Cerebellar cortex (tissue), 1 donor: ENCODE data around the gene POLR2E.

Experiments
- DNase-seq: peaks from one replicate; pipeline ENCODE4 v3.0.0-alpha.2; 2015; ENCODE audit warnings: low spot score

Gene POLR2E

GRCh38 chr19:1063909-1064660 lies 31.1 kb downstream of the POLR2E start:
- DNase-seq = no peak

DNA sequence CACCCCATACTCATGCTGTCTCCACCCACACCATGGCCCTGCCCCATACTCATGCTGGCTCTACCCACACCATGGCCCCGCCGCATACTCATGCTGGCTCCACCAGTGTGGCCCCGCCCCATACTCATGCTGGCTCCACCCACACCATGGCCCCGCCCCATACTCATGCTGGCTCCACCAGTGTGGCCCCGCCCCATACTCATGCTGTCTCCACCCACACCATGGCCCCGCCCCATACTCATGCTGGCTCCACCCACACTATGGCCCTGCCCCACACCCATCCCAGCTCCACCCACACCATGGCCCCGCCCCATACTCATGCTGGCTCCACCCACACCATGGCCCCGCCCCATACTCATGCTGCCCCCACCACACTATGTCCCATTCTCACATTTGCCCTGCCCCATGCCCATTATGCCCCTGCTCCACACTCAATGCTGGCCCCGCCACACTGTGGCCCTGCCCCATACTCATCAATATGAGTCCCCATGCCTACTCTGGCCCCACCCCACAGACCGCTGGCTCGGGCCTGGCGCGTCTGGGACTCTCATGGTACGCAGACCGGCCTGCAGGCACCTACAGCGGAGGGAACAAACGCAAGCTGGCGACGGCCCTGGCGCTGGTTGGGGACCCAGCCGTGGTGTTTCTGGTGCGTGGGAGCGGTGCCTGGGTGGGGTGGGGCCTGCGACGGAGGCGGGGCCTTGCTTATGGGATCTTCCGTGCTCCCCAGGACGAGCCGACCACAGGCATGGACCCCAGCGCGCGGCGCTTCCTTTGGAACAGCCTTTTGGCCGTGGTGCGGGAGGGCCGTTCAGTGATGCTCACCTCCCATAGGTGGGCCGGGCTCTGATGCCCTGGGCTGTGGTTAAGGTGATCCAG lies 31.9 kb downstream of the POLR2E start:
- no peak for DNase-seq

DNA sequence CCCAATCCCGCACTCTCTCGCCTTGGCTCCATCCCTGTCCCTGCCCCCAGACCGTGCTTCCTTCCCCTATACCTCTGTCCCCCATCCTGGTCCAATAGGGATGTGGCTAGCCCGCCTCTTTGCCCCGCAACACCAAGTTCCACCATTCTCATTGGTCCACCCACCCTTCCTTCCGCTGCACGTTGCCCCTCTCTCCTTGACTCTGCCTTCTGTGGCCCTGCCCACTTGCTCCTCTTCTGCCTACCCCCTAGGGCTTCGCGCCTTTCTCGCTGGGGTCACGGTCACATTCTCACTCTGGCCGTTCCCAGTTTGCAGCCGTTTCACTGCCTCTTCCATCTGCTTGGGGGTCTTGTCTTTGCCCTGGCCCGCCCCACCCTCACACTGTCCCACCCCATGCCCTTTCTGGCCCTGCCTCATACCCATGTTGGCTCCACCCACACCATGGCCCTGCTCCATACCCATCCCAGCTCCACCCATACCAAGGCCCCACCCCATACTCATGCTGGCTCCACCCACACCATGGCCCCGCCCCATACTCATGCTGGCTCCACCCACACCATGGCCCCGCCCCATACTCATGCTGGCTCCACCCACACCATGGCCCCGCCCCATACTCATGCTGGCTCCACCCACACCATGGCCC lies 32.7 kb downstream of the POLR2E start:
- no peak for DNase-seq

GRCh38 chr19:1061987-1062386 lies 33.2 kb downstream of the POLR2E start:
- no peak for DNase-seq

DNA sequence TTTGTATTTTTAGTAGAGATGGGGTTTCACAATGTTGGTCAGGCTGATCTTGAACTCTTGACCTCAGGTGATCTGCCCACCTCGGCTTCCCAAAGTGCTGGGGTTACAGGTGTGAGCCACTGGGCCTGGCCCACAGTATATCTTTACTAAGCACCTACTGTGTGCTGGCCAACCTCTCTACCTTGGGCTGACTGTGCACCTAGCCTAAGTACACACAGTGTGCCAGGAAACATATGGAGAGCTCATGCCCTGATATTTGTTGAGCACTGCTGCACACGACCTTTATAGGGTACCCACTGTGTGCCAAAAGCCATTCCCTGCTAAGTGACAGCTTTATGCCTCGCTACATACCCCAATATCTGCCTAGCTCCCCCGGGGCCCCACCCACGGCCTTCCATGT lies 34.5 kb downstream of the POLR2E start:
- DNase-seq = no peak

DNA sequence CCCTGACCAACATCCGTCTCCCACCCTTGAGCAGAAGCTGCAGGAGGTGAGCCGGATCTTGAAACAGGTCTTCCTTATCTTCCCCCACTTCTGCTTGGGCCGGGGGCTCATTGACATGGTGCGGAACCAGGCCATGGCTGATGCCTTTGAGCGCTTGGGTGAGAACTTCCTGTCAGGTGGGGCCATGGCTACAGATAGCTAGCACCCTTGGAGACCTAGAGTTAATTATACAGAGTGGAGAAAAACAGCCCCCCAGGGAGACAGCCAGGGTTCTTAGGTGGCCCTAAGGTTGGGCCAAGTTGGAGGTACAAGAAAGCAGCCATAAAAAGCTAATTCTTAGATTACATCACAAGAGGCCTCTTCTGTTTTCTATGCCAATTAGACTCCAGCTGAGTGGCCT lies 37.1 kb downstream of the POLR2E start:
- no peak for DNase-seq

DNA sequence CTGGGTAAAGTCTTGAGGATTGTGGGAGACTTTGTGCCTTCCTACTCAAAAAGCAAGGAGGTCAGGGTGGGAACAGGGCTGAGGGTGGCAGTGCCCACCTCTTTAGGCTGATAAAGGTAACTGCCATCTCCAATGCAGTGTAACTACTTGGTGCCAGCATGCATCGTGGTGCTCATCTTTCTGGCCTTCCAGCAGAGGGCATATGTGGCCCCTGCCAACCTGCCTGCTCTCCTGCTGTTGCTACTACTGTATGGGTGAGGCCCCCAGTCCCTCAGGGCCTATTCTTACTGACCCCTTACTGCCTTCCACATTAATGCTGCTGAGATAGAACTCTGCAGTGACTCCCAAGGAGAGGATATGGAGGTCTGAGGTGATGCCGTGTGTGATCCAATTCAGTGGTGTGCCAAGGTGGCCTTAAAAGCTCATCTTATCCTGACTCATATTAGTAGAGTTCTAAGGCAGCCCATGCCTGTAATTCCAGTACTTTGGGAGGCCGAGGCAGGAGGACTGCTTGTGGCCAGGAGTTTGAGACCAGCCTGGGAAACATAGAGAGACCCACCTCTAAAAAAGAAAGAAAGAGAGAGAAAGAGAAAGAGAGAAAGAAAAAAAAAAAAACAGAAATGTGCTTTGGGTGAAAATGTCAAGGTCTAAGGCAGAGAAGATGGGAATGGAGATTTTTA lies 37.9 kb downstream of the POLR2E start:
- DNase-seq = peak; percentile 63

- DNase-seq = no peak
Observed at GRCh38 chr19:1055886-1056620, 39.1 kb downstream of the POLR2E start.

- no peak for DNase-seq
Observed at GRCh38 chr19:1055028-1055425, 40.1 kb downstream of the POLR2E start.

DNA sequence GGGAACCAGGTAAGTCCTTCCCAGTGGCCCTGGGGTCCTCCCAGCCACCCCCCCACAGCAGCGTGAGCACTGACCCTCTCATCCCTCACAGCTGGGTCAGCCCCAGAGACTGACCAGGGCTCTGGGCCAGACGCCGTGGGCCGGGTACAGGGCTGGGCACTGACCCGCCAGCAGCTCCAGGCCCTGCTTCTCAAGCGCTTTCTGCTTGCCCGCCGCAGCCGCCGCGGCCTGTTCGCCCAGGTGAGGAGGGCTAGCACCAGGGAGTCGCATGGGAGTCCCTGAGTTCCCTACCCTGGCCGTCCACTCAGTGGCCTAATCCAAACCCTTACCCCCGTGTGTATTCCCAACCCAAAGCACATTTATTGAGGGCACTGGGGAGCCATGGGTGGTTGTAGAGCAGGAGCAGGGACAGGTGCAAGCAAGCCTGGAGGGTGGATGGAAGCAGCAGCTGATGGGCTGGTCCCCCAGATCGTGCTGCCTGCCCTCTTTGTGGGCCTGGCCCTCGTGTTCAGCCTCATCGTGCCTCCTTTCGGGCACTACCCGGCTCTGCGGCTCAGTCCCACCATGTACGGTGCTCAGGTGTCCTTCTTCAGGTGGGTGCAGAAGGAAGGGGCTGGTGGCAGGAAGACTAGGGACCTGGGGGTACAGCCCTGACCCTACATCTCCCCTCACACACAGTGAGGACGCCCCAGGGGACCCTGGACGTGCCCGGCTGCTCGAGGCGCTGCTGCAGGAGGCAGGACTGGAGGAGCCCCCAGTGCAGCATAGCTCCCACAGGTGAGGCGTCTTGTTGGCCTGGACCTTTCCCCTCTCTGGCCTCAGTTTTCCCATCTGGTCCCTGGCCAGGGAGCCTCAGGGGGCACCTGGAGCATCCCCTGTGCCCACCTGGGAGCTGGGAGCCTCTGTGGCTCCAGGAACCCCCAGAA lies 40.8 kb downstream of the POLR2E start:
- DNase-seq = no peak

GRCh38 chr19:1053176-1054101 lies 41.7 kb downstream of the POLR2E start:
- DNase-seq = no peak

- no peak for DNase-seq
Observed at GRCh38 chr19:1052349-1052975, 42.7 kb downstream of the POLR2E start.

GRCh38 chr19:1051791-1052190 lies 43.4 kb downstream of the POLR2E start:
- DNase-seq = no peak

GRCh38 chr19:1050989-1051788 lies 44.0 kb downstream of the POLR2E start:
- DNase-seq = no peak

DNA sequence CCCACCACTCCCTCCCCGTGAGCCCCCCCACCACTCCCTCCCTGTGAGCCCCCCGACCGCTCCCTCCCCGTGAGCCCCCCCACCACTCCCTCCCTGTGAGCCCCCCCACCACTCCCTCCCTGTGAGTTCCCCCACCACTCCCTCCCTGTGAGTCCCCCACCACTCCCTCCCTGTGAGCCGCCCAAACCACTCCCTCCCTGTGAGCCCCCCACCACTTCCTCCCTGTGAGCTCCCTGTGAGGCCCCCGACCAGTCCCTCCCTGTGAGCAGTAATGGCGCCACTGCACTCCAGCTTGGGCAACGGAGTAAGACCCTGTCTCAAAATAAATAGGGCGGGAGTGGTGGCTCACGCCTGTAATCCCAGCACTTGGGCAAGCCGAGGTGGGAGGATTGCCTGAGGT lies 45.4 kb downstream of the POLR2E start:
- DNase-seq = no peak

- DNase-seq = no peak
Observed at GRCh38 chr19:1049106-1049505, 46.1 kb downstream of the POLR2E start.

DNA sequence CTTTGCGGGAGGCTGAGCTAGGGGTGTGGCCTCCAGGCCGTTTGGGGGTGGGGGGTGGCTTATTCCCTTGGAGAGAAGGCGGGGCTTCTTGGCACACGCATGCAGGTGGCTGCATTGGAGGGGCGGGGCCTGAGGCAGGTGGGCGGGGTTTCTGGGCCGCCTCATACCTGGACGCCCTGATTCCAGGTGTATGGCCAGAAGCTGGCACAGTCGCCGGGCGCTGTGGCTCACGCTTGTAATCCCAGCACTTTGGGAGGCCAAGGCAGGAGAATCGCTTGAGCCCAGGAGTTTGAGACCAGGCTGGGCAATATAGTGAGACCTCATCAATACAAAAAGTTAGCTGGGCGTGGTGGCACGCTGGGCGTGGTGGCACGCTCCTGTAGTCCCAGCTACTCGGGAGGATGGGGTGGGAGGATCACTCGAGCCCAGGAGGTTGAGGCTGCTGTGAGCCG lies 47.5 kb downstream of the POLR2E start:
- DNase-seq = no peak
